Measurements from ENCODE around the gene BCAS3.

GRCh38 chr17:61345825-61346666 lies 668.4 kb downstream of the BCAS3 start:
- TF ChIP-seq CTCF (IDR thresholded peaks at IDR 0.05) (no peak), POLR2A (IDR thresholded peaks at IDR 0.05) (no peak)

All from ovary (tissue), 3 donors.